Upper lobe of left lung (tissue), 4 donors: ENCODE results near the gene SEL1L.

Source experiments
- POLR2A ChIP-seq, 4 donors: fragments of 450-650 bp; IDR thresholded peaks; one replicate each; pipeline ENCODE4 v1.5.1; 2016 to 2017; ENCODE audit warnings: antibody characterized with exemption in 4 of 4, mild to moderate bottlenecking in 2 of 4
- TF ChIP-seq, protein P1 (sequence below), 6 experiments: fragments of 450-650 bp in 4 of 6; fragments of 200-600 bp in 2 of 6; sonication (generic) in 2 of 6; IDR thresholded peaks; one replicate each; pipeline ENCODE4 v1.5.1; 2016 to 2019; ENCODE audit warnings: antibody characterized with exemption in 6 of 6

DNA sequence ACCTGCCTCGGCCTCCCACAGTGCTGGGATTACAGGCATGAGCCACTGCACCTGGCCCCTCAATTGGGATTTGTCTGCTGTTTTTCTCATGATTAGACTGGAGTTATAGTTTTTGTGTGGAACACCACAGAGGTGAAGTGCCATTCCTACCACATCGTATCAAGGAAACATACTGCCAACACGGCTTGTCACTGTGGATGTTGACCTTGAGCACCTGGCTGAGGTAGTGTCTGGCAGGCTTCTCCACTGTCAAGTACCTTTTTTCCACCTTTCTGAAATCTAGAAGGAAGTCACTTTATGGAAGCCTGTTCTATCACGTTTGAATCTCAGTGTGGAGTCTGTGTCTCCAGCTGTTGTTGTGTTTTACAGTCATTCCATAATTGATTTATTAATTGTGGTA lies 21.4 kb upstream of the SEL1L start:
- no peak for TF ChIP-seq POLR2A (IDR thresholded peaks at IDR 0.05)
- TF ChIP-seq, protein P1, sequence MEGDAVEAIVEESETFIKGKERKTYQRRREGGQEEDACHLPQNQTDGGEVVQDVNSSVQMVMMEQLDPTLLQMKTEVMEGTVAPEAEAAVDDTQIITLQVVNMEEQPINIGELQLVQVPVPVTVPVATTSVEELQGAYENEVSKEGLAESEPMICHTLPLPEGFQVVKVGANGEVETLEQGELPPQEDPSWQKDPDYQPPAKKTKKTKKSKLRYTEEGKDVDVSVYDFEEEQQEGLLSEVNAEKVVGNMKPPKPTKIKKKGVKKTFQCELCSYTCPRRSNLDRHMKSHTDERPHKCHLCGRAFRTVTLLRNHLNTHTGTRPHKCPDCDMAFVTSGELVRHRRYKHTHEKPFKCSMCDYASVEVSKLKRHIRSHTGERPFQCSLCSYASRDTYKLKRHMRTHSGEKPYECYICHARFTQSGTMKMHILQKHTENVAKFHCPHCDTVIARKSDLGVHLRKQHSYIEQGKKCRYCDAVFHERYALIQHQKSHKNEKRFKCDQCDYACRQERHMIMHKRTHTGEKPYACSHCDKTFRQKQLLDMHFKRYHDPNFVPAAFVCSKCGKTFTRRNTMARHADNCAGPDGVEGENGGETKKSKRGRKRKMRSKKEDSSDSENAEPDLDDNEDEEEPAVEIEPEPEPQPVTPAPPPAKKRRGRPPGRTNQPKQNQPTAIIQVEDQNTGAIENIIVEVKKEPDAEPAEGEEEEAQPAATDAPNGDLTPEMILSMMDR (IDR thresholded peaks at IDR 0.05), result no peak
